Right lobe of liver (tissue), 4 donors: ENCODE measurements around the gene HELZ2.

ENCODE experiments used
- POLR2A ChIP-seq: fragments of 450-650 bp; IDR thresholded peaks from one replicate; pipeline ENCODE4 v1.6.1; 2017; ENCODE audit warnings: antibody characterized with exemption, mild to moderate bottlenecking
- TF ChIP-seq, protein P1 (sequence below), 4 donors: fragments of 200-600 bp in 3 of 4; fragments of 450-650 bp in 1 of 4; IDR thresholded peaks; one replicate each; pipeline versions ENCODE4 v1.5.1 to v1.8.0; 2016 to 2022; ENCODE audit warnings: antibody characterized with exemption in 4 of 4, mild to moderate bottlenecking in 2 of 4
- donor health status: DM: no; HTN: no; CAD: no.
- donor health status: DM: no; HTN: no; CAD: no.
- donor health status: DM: no; HTN: yes; CAD: no.

GRCh38 chr20:63543131-63543530 lies 30.9 kb downstream of the HELZ2 start:
- TF ChIP-seq, protein P1, sequence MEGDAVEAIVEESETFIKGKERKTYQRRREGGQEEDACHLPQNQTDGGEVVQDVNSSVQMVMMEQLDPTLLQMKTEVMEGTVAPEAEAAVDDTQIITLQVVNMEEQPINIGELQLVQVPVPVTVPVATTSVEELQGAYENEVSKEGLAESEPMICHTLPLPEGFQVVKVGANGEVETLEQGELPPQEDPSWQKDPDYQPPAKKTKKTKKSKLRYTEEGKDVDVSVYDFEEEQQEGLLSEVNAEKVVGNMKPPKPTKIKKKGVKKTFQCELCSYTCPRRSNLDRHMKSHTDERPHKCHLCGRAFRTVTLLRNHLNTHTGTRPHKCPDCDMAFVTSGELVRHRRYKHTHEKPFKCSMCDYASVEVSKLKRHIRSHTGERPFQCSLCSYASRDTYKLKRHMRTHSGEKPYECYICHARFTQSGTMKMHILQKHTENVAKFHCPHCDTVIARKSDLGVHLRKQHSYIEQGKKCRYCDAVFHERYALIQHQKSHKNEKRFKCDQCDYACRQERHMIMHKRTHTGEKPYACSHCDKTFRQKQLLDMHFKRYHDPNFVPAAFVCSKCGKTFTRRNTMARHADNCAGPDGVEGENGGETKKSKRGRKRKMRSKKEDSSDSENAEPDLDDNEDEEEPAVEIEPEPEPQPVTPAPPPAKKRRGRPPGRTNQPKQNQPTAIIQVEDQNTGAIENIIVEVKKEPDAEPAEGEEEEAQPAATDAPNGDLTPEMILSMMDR (IDR thresholded peaks at IDR 0.05), result no peak
- TF ChIP-seq POLR2A, result no peak
